ENCODE data around the gene PDXK.

PDXK gene

DNA sequence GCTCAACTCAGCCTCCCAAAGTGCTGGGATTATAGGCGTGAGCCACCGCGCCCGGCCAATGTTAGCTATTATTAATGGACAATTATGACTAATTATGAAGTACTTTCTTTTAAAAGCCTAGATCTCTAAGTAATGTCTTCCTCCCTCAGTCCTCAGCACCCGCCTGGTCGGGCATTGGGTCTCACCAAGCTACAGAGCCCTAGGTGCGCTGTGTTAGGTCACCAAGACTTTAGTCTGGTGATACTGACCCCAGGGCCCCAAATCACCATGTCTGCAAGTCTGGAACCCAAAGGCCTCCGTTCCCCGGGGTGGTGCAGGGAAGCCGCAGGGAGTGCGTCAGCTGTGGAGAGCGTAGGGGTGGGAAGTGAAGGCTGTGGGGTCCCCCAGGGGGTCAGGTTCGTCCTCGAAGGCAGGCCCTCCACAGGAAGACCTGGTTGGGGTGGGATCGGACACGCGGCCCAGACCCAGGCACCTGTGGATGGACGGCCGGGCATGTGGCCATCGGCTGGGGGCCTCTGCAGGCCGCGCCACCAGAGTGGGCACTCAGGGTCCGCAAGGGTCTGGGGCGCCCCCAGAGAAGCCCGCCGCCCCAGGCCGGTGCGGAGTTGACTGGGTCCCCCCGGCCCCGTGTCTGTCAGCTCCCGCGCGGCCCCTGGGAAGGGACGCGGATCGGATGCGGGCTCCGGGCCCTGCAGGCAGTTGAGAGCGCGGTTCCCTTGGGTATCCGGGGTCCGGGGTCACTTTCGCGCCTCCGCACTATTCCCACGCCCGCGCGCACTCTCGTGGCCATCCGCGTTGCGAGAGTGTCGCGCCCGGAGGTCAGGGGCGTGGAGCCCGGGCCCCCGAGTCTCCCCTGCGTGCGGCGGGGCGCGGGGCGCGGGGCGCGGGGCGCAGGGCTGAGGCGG, 710 bp upstream of the PDXK start (continued):
- TF ChIP-seq RARB (CRISPR knock-in tag; IDR thresholded peaks at IDR 0.05) (no peak), ZNF8 (CRISPR knock-in tag; IDR thresholded peaks at IDR 0.05) (no peak)

DNA sequence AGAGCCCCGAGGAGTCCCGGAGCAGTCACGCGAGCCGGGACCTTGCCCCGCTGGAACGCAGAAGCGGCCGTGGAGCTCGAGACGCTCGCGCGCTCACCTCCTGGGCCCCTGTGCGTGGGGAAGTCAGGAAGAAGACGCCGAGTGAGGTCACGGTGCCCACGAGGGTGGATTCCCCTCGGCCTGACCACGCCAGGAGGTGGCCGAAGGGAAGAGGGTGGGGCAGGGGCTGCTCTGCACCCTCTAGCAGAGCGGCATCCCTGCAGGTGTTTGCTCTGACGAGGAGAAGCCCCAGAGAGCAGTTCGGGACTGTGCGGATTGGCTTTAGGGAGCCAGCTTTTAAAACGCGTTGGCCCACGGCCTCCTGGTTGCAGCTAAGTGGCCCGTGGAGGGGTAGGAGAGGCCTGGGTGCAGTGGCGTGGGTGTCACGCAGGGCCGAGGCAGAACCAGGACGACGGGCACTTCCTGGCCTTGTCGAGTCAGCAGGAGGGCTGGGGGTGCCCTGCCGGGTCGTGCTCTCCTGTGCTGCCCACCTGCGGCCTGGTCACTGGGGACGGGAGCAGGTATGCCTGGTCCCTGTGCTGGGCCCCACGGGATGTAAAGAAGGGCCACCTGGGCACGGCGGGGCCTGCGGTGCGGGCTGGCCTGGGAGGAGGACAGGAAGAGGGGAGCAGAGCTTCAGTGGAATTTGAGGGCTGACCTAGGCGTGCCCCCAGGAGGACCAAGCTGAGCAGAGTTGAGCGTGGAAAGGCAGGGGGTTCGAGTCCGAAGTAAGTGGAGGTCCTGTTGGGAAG, 1.0 kb downstream of the PDXK start:
- ATAC-seq: peak; percentile 31
- TF ChIP-seq, protein P1, sequence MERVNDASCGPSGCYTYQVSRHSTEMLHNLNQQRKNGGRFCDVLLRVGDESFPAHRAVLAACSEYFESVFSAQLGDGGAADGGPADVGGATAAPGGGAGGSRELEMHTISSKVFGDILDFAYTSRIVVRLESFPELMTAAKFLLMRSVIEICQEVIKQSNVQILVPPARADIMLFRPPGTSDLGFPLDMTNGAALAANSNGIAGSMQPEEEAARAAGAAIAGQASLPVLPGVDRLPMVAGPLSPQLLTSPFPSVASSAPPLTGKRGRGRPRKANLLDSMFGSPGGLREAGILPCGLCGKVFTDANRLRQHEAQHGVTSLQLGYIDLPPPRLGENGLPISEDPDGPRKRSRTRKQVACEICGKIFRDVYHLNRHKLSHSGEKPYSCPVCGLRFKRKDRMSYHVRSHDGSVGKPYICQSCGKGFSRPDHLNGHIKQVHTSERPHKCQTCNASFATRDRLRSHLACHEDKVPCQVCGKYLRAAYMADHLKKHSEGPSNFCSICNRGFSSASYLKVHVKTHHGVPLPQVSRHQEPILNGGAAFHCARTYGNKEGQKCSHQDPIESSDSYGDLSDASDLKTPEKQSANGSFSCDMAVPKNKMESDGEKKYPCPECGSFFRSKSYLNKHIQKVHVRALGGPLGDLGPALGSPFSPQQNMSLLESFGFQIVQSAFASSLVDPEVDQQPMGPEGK (CRISPR knock-in tag; IDR thresholded peaks at IDR 0.05; ENCODE audit: borderline replicate concordance): no peak
- TF ChIP-seq, protein P2, sequence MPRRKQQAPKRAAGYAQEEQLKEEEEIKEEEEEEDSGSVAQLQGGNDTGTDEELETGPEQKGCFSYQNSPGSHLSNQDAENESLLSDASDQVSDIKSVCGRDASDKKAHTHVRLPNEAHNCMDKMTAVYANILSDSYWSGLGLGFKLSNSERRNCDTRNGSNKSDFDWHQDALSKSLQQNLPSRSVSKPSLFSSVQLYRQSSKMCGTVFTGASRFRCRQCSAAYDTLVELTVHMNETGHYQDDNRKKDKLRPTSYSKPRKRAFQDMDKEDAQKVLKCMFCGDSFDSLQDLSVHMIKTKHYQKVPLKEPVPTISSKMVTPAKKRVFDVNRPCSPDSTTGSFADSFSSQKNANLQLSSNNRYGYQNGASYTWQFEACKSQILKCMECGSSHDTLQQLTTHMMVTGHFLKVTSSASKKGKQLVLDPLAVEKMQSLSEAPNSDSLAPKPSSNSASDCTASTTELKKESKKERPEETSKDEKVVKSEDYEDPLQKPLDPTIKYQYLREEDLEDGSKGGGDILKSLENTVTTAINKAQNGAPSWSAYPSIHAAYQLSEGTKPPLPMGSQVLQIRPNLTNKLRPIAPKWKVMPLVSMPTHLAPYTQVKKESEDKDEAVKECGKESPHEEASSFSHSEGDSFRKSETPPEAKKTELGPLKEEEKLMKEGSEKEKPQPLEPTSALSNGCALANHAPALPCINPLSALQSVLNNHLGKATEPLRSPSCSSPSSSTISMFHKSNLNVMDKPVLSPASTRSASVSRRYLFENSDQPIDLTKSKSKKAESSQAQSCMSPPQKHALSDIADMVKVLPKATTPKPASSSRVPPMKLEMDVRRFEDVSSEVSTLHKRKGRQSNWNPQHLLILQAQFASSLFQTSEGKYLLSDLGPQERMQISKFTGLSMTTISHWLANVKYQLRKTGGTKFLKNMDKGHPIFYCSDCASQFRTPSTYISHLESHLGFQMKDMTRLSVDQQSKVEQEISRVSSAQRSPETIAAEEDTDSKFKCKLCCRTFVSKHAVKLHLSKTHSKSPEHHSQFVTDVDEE (CRISPR knock-in tag; IDR thresholded peaks at IDR 0.05): no peak
- TF ChIP-seq TCF4 (CRISPR knock-in tag; IDR thresholded peaks at IDR 0.05; ENCODE audit: borderline replicate concordance): no peak
- no peak for TF ChIP-seq ZFP30 (CRISPR knock-in tag; IDR thresholded peaks at IDR 0.05)
- no peak for TF ChIP-seq ESRRG (CRISPR knock-in tag; IDR thresholded peaks at IDR 0.05)
- TF ChIP-seq, protein P3, sequence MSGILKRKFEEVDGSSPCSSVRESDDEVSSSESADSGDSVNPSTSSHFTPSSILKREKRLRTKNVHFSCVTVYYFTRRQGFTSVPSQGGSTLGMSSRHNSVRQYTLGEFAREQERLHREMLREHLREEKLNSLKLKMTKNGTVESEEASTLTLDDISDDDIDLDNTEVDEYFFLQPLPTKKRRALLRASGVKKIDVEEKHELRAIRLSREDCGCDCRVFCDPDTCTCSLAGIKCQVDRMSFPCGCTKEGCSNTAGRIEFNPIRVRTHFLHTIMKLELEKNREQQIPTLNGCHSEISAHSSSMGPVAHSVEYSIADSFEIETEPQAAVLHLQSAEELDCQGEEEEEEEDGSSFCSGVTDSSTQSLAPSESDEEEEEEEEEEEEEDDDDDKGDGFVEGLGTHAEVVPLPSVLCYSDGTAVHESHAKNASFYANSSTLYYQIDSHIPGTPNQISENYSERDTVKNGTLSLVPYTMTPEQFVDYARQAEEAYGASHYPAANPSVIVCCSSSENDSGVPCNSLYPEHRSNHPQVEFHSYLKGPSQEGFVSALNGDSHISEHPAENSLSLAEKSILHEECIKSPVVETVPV (CRISPR knock-in tag; IDR thresholded peaks at IDR 0.05): no peak
- TF ChIP-seq RARB (CRISPR knock-in tag; IDR thresholded peaks at IDR 0.05): no peak
- TF ChIP-seq ZNF565 (CRISPR knock-in tag; conservative IDR thresholded peaks at IDR 0.05; ENCODE audit: low read depth): no peak
- TF ChIP-seq, protein P4, sequence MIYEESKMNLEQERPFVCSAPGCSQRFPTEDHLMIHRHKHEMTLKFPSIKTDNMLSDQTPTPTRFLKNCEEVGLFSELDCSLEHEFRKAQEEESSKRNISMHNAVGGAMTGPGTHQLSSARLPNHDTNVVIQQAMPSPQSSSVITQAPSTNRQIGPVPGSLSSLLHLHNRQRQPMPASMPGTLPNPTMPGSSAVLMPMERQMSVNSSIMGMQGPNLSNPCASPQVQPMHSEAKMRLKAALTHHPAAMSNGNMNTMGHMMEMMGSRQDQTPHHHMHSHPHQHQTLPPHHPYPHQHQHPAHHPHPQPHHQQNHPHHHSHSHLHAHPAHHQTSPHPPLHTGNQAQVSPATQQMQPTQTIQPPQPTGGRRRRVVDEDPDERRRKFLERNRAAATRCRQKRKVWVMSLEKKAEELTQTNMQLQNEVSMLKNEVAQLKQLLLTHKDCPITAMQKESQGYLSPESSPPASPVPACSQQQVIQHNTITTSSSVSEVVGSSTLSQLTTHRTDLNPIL (CRISPR knock-in tag; IDR thresholded peaks at IDR 0.05; ENCODE audit: low read depth): no peak
- no peak for TF ChIP-seq BACH2 (CRISPR knock-in tag; IDR thresholded peaks at IDR 0.05; ENCODE audit: borderline replicate concordance)
- no peak for TF ChIP-seq ISL1 (CRISPR knock-in tag; IDR thresholded peaks at IDR 0.05)
- TF ChIP-seq ARNTL (CRISPR knock-in tag; IDR thresholded peaks at IDR 0.05; ENCODE audit: borderline replicate concordance, low read depth): no peak
- TF ChIP-seq ZNF8 (CRISPR knock-in tag; IDR thresholded peaks at IDR 0.05): no peak
- no peak for TF ChIP-seq SNAI2 (CRISPR knock-in tag; IDR thresholded peaks at IDR 0.05)
- TF ChIP-seq TOX (CRISPR knock-in tag; IDR thresholded peaks at IDR 0.05; ENCODE audit: borderline replicate concordance): no peak
- no peak for TF ChIP-seq ZFP3 (CRISPR knock-in tag; IDR thresholded peaks at IDR 0.05)

DNA sequence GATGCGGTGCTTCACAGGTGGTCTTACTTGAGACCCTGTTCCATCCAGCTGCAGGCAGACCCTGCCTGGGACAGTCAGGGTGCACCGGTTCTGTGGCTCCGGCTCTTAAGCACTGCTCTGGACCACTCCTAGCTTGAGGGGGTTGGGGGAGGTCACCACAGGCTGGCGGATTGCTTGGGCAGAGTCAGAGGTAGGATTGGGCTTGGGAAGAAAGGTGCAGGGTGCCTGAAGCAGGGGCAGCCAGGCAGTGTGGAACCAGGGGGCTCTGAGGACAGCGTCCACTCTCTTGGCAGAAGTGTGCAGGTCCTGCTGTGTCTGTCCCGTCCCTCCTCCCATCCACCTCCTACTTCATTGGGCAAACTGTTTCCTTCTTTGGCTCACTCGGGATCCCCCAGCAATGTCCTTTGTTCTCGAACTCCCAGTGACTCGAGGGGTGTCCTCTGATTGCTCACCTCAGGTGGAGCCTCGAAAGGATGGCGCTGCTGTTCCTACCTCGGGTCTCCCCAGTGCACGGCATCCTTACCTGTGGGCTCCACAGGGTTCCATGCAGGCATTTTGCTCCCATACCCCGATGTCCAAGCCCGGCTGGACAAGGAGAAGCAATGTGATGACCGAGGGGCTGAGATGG, 1.7 kb downstream of the PDXK start:
- ATAC-seq: no peak
- TF ChIP-seq TCF4 (CRISPR knock-in tag; IDR thresholded peaks at IDR 0.05; ENCODE audit: borderline replicate concordance) (no peak), CSDC2 (CRISPR knock-in tag; IDR thresholded peaks at IDR 0.05) (no peak), ZNF70 (CRISPR knock-in tag; IDR thresholded peaks at IDR 0.05) (no peak), PPARA (CRISPR knock-in tag; IDR thresholded peaks at IDR 0.05; ENCODE audit: borderline replicate concordance) (no peak), ISL1 (CRISPR knock-in tag; IDR thresholded peaks at IDR 0.05) (no peak), ARNTL (CRISPR knock-in tag; IDR thresholded peaks at IDR 0.05; ENCODE audit: borderline replicate concordance, low read depth) (no peak), ZC3H10 (CRISPR knock-in tag; IDR thresholded peaks at IDR 0.05) (no peak), TOX (CRISPR knock-in tag; IDR thresholded peaks at IDR 0.05; ENCODE audit: borderline replicate concordance) (no peak), ZFP30 (CRISPR knock-in tag; IDR thresholded peaks at IDR 0.05) (no peak), ZNF565 (CRISPR knock-in tag; conservative IDR thresholded peaks at IDR 0.05; ENCODE audit: low read depth) (no peak), RARB (CRISPR knock-in tag; IDR thresholded peaks at IDR 0.05) (no peak), ESRRG (CRISPR knock-in tag; IDR thresholded peaks at IDR 0.05) (no peak), BACH2 (CRISPR knock-in tag; IDR thresholded peaks at IDR 0.05; ENCODE audit: borderline replicate concordance) (no peak)
- TF ChIP-seq, protein P2 (CRISPR knock-in tag; IDR thresholded peaks at IDR 0.05): no peak
- TF ChIP-seq, protein P4 (CRISPR knock-in tag; IDR thresholded peaks at IDR 0.05; ENCODE audit: low read depth): no peak

Data from SK-N-SH treated with all-trans-retinoic acid at 6 μM for 48 hours (cell line).